H1 (cell line): Measurements from ENCODE around the gene HADH. TPM values are rescaled to one million over a fixed set of nuclear protein-coding genes. Genes with fewer than 3 reads are reported as not detected.
A peak's percentile ranks its signal among the peaks of the same experiment; 100 is the strongest.

Experiments used
- CTCF ChIA-PET: fragments of 300-600 bp; sonication (Branson Sonifier 250); formaldehyde crosslinking; loops from one replicate; lab custom pipeline; 2021; ENCODE audit not compliant: partially characterized antibody; lab: Charles Lee
- POLR2A ChIA-PET: fragments of 300-600 bp; sonication (Branson Sonifier 250); formaldehyde crosslinking; loops from one replicate; lab custom pipeline; 2021; ENCODE audit warnings: inconsistent platforms; ENCODE audit not compliant: partially characterized antibody; lab: Charles Lee
- DNase-seq, 2 experiments: peaks; one replicate each; pipeline versions ENCODE4 v3.0.0 to v3.0.0-alpha.2; 2010 to 2022; ENCODE audit warnings: low spot score in 2 of 2, low read depth in 1 of 2, mixed read lengths in 1 of 2
- FAIRE-seq: peaks from 2 replicates; lab custom pipeline; 2011; peaks lifted over from hg19 to GRCh38; lab: Jason Lieb, UNC
- H2AFZ ChIP-seq: 2 replicates; pipeline ENCODE4 v1.8.1; 2012; ENCODE audit warnings: low read length, inconsistent platforms
- H2AK5ac ChIP-seq: 2 replicates; pipeline ENCODE4 v1.6.1; 2013; ENCODE audit warnings: low read depth, low read length
- H2BK120ac ChIP-seq: replicated peaks from 2 replicates; pipeline ENCODE3; 2013; ENCODE audit warnings: low read depth, low read length, inconsistent platforms
- H2BK12ac ChIP-seq: 2 replicates; pipeline ENCODE4 v1.6.1; 2013; ENCODE audit warnings: low read depth, low read length
- H2BK15ac ChIP-seq: 2 replicates; pipeline ENCODE4 v1.6.1; 2013; ENCODE audit warnings: low read length
- H2BK20ac ChIP-seq: 2 replicates; pipeline ENCODE4 v1.6.1; 2013; ENCODE audit warnings: low read length
- H2BK5ac ChIP-seq: 2 replicates; pipeline ENCODE4 v1.6.1; 2013; ENCODE audit warnings: low read depth, low read length
- H3K14ac ChIP-seq: 2 replicates; pipeline ENCODE4 v1.6.1; 2013; ENCODE audit warnings: inconsistent platforms; ENCODE audit not compliant: insufficient read length
- H3K18ac ChIP-seq: 2 replicates; pipeline ENCODE4 v1.6.1; 2013; ENCODE audit warnings: low read length; ENCODE audit errors: extremely low read depth
- H3K23ac ChIP-seq: 2 replicates; pipeline ENCODE4 v1.6.1; 2013; ENCODE audit warnings: inconsistent platforms; ENCODE audit not compliant: insufficient read length
- H3K23me2 ChIP-seq: 2 replicates; pipeline ENCODE4 v1.6.1; 2013; ENCODE audit warnings: low read depth, low read length
- H3K27ac ChIP-seq: 2 replicates; pipeline ENCODE4 v1.6.1; 2011; ENCODE audit warnings: low read depth, low read length, inconsistent platforms
- H3K27me3 ChIP-seq, 4 experiments: replicated peaks in 1 of 4; 1 replicate in 1 of 4; 2 replicates in 3 of 4; pipeline versions ENCODE4 v1.6.1 to v1.8.1; 2011 to 2013; ENCODE audit warnings: low read length in 3 of 4, mild to moderate bottlenecking in 3 of 4, inconsistent platforms in 2 of 4, mixed read lengths in 2 of 4, moderate library complexity in 1 of 4; ENCODE audit not compliant: control insufficient read depth in 3 of 4, insufficient read depth in 3 of 4; ENCODE audit errors: extremely low read depth in 1 of 4
- H3K36me3 ChIP-seq, 4 experiments: 2 replicates each; pipeline versions ENCODE4 v1.6.1 to v1.8.1; 2011 to 2013; ENCODE audit warnings: mild to moderate bottlenecking in 4 of 4, low read length in 3 of 4, moderate library complexity in 2 of 4, control low read depth in 1 of 4, inconsistent platforms in 1 of 4; ENCODE audit not compliant: insufficient read depth in 4 of 4, control insufficient read depth in 2 of 4
- H3K4ac ChIP-seq: replicated peaks from 2 replicates; pipeline ENCODE3; 2013; ENCODE audit warnings: low read length, low read depth, mixed read lengths, inconsistent platforms; ENCODE audit not compliant: insufficient read length
- H3K4me1 ChIP-seq, 4 experiments: replicated peaks in 1 of 4; 1 replicate in 1 of 4; 2 replicates in 3 of 4; pipeline versions ENCODE4 v1.6.1 to v1.8.1; 2011 to 2013; ENCODE audit warnings: low read length in 3 of 4, inconsistent platforms in 2 of 4, mixed read lengths in 1 of 4; ENCODE audit not compliant: insufficient read depth in 4 of 4, control insufficient read depth in 3 of 4
- H3K4me2 ChIP-seq, 2 experiments: 2 replicates each; pipeline versions ENCODE4 v1.6.1 to v1.8.1; 2011 to 2013; ENCODE audit warnings: low read depth in 2 of 2, low read length in 2 of 2, control low read depth in 1 of 2, inconsistent platforms in 1 of 2, mild to moderate bottlenecking in 1 of 2; ENCODE audit not compliant: insufficient read depth in 1 of 2
- H3K4me3 ChIP-seq, 4 experiments: fragments of 200-600, 300-600 bp in 1 of 4; sonication (generic), shearing (Covaris generic), sonication (Bioruptor Twin) in 1 of 4; 2 replicates each; pipeline versions ENCODE4 v1.5.1 to v1.8.1; 2011 to 2016; ENCODE audit warnings: low read length in 4 of 4, low read depth in 3 of 4, control low read depth in 2 of 4, inconsistent platforms in 2 of 4, mild to moderate bottlenecking in 2 of 4, mixed read lengths in 1 of 4, moderate library complexity in 1 of 4; ENCODE audit not compliant: insufficient read depth in 2 of 4; ENCODE audit errors: extremely low read depth in 1 of 4
- H3K56ac ChIP-seq: replicated peaks from 2 replicates; pipeline ENCODE3; 2013; ENCODE audit warnings: low read depth, mild to moderate bottlenecking, mixed read lengths, low read length, inconsistent platforms; ENCODE audit not compliant: insufficient read length
- H3K79me1 ChIP-seq: 2 replicates; pipeline ENCODE4 v1.6.1; 2013; ENCODE audit warnings: low read depth, low read length, control low read depth
- H3K79me2 ChIP-seq, 2 experiments: 2 replicates each; pipeline versions ENCODE4 v1.6.1 to v1.8.1; 2012 to 2013; ENCODE audit warnings: low read length in 2 of 2, mild to moderate bottlenecking in 2 of 2, inconsistent platforms in 1 of 2; ENCODE audit not compliant: insufficient read depth in 2 of 2, control insufficient read depth in 1 of 2
- H3K9ac ChIP-seq, 4 experiments: replicated peaks in 1 of 4; 1 replicate in 1 of 4; 2 replicates in 3 of 4; pipeline versions ENCODE4 v1.6.1 to v1.8.1; 2011 to 2013; ENCODE audit warnings: low read depth in 3 of 4, low read length in 3 of 4, control low read depth in 2 of 4, mild to moderate bottlenecking in 2 of 4, moderate library complexity in 2 of 4, inconsistent platforms in 1 of 4; ENCODE audit errors: extremely low read depth in 1 of 4
- H3K9me3 ChIP-seq, 2 experiments: 2 replicates each; pipeline versions ENCODE4 v1.6.1 to v1.8.1; 2012 to 2013; ENCODE audit warnings: mild to moderate bottlenecking in 2 of 2, moderate library complexity in 2 of 2, control low read depth in 1 of 2, inconsistent platforms in 1 of 2, low read depth in 1 of 2, low read length in 1 of 2, mixed read lengths in 1 of 2; ENCODE audit not compliant: insufficient read depth in 2 of 2
- H4K20me1 ChIP-seq, 2 experiments: replicated peaks in 1 of 2; 2 replicates each; pipeline versions ENCODE3 to v1.8.1; 2011 to 2013; ENCODE audit warnings: inconsistent platforms in 2 of 2, low read length in 2 of 2, mild to moderate bottlenecking in 1 of 2; ENCODE audit not compliant: insufficient read depth in 2 of 2, control insufficient read depth in 1 of 2
- H4K5ac ChIP-seq: 2 replicates; pipeline ENCODE4 v1.6.1; 2013; ENCODE audit warnings: low read length, low read depth, mixed read lengths, inconsistent platforms; ENCODE audit not compliant: insufficient read length
- H4K8ac ChIP-seq: 2 replicates; pipeline ENCODE4 v1.8.0; 2013; ENCODE audit warnings: mild to moderate bottlenecking, moderate library complexity, low read length, inconsistent platforms; ENCODE audit not compliant: insufficient read depth; ENCODE audit errors: extremely low read depth
- H4K91ac ChIP-seq: replicated peaks from 2 replicates; pipeline ENCODE3; 2013; ENCODE audit warnings: low read length, mixed read lengths, inconsistent platforms; ENCODE audit not compliant: insufficient read length
- KDM5A ChIP-seq: fragments of 200-600 bp; IDR thresholded peaks from 2 replicates; pipeline ENCODE4 v1.7.1; 2012; ENCODE audit warnings: mild to moderate bottlenecking, low read length, inconsistent platforms, mixed read lengths
- TBP ChIP-seq: IDR thresholded peaks from 2 replicates; pipeline ENCODE4 v1.6.1; 2011; ENCODE audit warnings: low read depth, low read length, improper control_type of control experiment
- whole genome bisulfite sequencing, 2 experiments: shearing (Covaris generic) in 1 of 2; methylation state at CpG; one replicate each; pipeline versions ENCODE4 v1.1.6 to v1.1.7; 2013 to 2015; ENCODE audit warnings: low lambda C conversion rate in 2 of 2, mixed read lengths in 2 of 2, inconsistent platforms in 1 of 2, low coverage in 1 of 2, missing lambda C conversion rate in 1 of 2; ENCODE audit not compliant: insufficient replicate concordance in 2 of 2, insufficient coverage in 1 of 2, insufficient read length in 1 of 2; ENCODE audit errors: extremely low coverage in 1 of 2, missing lambda C conversion rate in 1 of 2; 5-methylcytosine and 5-hydroxymethylcytosine counted together
- polyA plus RNA-seq, 7 experiments: library from polyadenylated mRNA; depleted of rRNA in 3 of 7; stranded (reverse) in 5 of 7; unstranded in 2 of 7; fragments of >200 nt in 5 of 7; fragments of 200-250 nt in 2 of 7; gene quantifications; 1 replicate in 5 of 7; 2 replicates in 1 of 7; 4 replicates in 1 of 7; pipeline versions ENCODE4 v1.2.1 to v1.2.3, GENCODE V29; 2011 to 2013; ENCODE audit warnings: missing spikeins in 2 of 7, mixed read lengths in 2 of 7
- total RNA-seq: library from RNA; stranded (reverse); fragmentation: NEBNext Ultra II Directional; extraction: Animal tissue kit (Norgen Biotek cat#: 25700); gene quantifications from 2 replicates; pipeline ENCODE4 v1.2.1, GENCODE V29; 2021

Gene HADH
- total and polyA plus RNA-seq, 2 of the 8 experiments (the other 6 are each of a cell fraction or from before 2014, with no cell fraction given), result 47.5 to 54.4 TPM

- Histone ChIP-seq H3K14ac (no peak overlapping the region), H3K36me3 (peaks cover 0 to 14% (median 1%) of the 10 kb centered on the region in 4 experiments; a peak in 3 of 8 replicates), H3K79me2 (peaks cover 0 to 18% of the 10 kb centered on the region in 2 experiments; a peak in 2 of 4 replicates), H3K27ac (no peak overlapping the region), H2BK5ac (no peak overlapping the region), H2AK5ac (0 out of 2 replicates have a peak overlapping the region, but pooled peaks have one; percentile 75), H3K4ac (no peak overlapping the region), H3K27me3 (no peaks in the 10 kb centered on the region), H2BK12ac (no peak overlapping the region), H3K4me1 (peaks cover 0 to 11% (median 2%) of the 10 kb centered on the region in 4 experiments; a peak in 2 of 7 replicates), H2BK15ac (no peak overlapping the region), H3K4me2 (no peak overlapping the region), H3K9me3 (peaks cover 4 to 10% of the 10 kb centered on the region in 2 experiments; a peak in 1 of 4 replicates), H3K9ac (no peak overlapping the region), H4K20me1 (no peaks in the 10 kb centered on the region), H3K23ac (no peak overlapping the region), H2AFZ (no peak overlapping the region), H2BK20ac (no peak overlapping the region), H3K56ac (no peak overlapping the region), H3K23me2 (no peaks in the 10 kb centered on the region), H4K8ac (no peak overlapping the region), H4K5ac (no peak overlapping the region), H4K91ac (no peak overlapping the region), H3K18ac (no peak overlapping the region), H3K79me1 (peaks cover 3% of the 10 kb centered on the region; the same call in 1 of the 2 replicates), H2BK120ac (no peak overlapping the region), H3K4me3 (no peak overlapping the region)
- WGBS, 2 experiments, result 91% methylated on average over 4 of the region's 4 CpGs; no CpG with 5 or more reads in 1 of the 2 experiments
- ChIA-PET CTCF (interaction anchor here (0.7 to 0.9 kb wide), 2 partner anchors 10 to 1443 kb away, joined by 3 read pairs; no protein-coding TSS in a partner anchor), POLR2A (no interaction called here)
- no peak for DNase-seq
- FAIRE-seq, result no peak
- TF ChIP-seq KDM5A, result no peak
- TF ChIP-seq TBP, result no peak
Measured at GRCh38 chr4:108003982-108004515, 14.4 kb downstream of the HADH start.
